ENCODE results near the gene MRPL37.
"Not testable (repeated sequence)": the region's sequence is repeated elsewhere in the genome, so short reads cannot be mapped to it uniquely, and the experiment has no call there.

The MRPL37 gene

GRCh38 chr1:54199765-54200518 lies at the start of gene MRPL37, which contains the start of gene CYB5RL:
MRPL37 (plus strand) TSS chr1:54200167; CDS start chr1:54200244, 77 bp downstream.
CYB5RL (minus strand) TSS chr1:54200030; CDS start chr1:54195616, 4,414 bp downstream.
- peak; percentile 98 for DNase-seq

- DNase-seq: no peak
Measured at GRCh38 chr1:54151013-54151412, 49.0 kb upstream of the MRPL37 start.

GRCh38 chr1:54152696-54153095 lies 47.3 kb upstream of the MRPL37 start, which contains the start of gene CDCP2:
CDCP2 (minus strand) TSS chr1:54153000; CDS start chr1:54152922, 78 bp downstream.
- DNase-seq: no peak

- DNase-seq: no peak
Measured at GRCh38 chr1:54153535-54154439, 46.2 kb upstream of the MRPL37 start.

- no peak for DNase-seq
Measured at GRCh38 chr1:54156201-54156600, 43.8 kb upstream of the MRPL37 start.

- no peak for DNase-seq
Measured at GRCh38 chr1:54156986-54157385, 43.0 kb upstream of the MRPL37 start.

- DNase-seq: peak; percentile 84
Measured at GRCh38 chr1:54157401-54157800, 42.6 kb upstream of the MRPL37 start.

- DNase-seq: no peak
Measured at GRCh38 chr1:54158071-54158470, 41.9 kb upstream of the MRPL37 start.

- DNase-seq: no peak
Measured at GRCh38 chr1:54159733-54160316, 40.1 kb upstream of the MRPL37 start.

GRCh38 chr1:54160351-54160750 lies 39.6 kb upstream of the MRPL37 start:
- no peak for DNase-seq

- DNase-seq: no peak
Measured at GRCh38 chr1:54161495-54162168, 38.3 kb upstream of the MRPL37 start.

- DNase-seq: no peak
Measured at GRCh38 chr1:54163051-54163450, 36.9 kb upstream of the MRPL37 start.

- DNase-seq: no peak
Measured at GRCh38 chr1:54163573-54163972, 36.4 kb upstream of the MRPL37 start.

- DNase-seq: no peak
Measured at GRCh38 chr1:54165146-54165545, 34.8 kb upstream of the MRPL37 start.

- DNase-seq: not testable (repeated sequence)
Measured at GRCh38 chr1:54166357-54166756, 33.6 kb upstream of the MRPL37 start.

GRCh38 chr1:54167422-54168139 lies 32.4 kb upstream of the MRPL37 start:
- DNase-seq: no peak

- no peak for DNase-seq
Measured at GRCh38 chr1:54168206-54168965, 31.6 kb upstream of the MRPL37 start.

- no peak for DNase-seq
Measured at GRCh38 chr1:54169068-54169467, 30.9 kb upstream of the MRPL37 start.

- no peak for DNase-seq
Measured at GRCh38 chr1:54171016-54171415, 29.0 kb upstream of the MRPL37 start.

- no peak for DNase-seq
Measured at GRCh38 chr1:54171606-54172005, 28.4 kb upstream of the MRPL37 start.
